Kidney (tissue), 14 donors: Measurements from ENCODE around the gene SFI1. TPM values are rescaled to one million over a fixed set of nuclear protein-coding genes. Genes with fewer than 3 reads are reported as not detected.
A peak's percentile ranks its signal among the peaks of the same experiment; 100 is the strongest.

Experiments used
- DNase-seq, 5 donors: peaks; one replicate each; pipeline ENCODE4 v3.0.0-alpha.2; 2013 to 2020
- FAIRE-seq: peaks from 2 replicates; lab custom pipeline; 2012; peaks lifted over from hg19 to GRCh38; lab: Jason Lieb, UNC
- H3K27ac ChIP-seq, 2 donors: one replicate each; pipeline ENCODE4 v1.7.0; 2013; ENCODE audit warnings: low read depth in 2 of 2, low read length in 2 of 2, inconsistent platforms in 1 of 2
- H3K27me3 ChIP-seq: one replicate; pipeline ENCODE4 v1.7.1; 2013; ENCODE audit warnings: low read length, inconsistent platforms; ENCODE audit not compliant: control insufficient read depth, insufficient read depth
- H3K36me3 ChIP-seq, 3 donors: one replicate each; pipeline versions ENCODE4 v1.7.0 to v1.7.1; 2013; ENCODE audit warnings: low read length in 3 of 3, control low read depth in 1 of 3, inconsistent platforms in 1 of 3; ENCODE audit not compliant: insufficient read depth in 3 of 3, control insufficient read depth in 2 of 3
- H3K4me1 ChIP-seq, 3 donors: one replicate each; pipeline versions ENCODE4 v1.7.0 to v1.7.1; 2013; ENCODE audit warnings: low read length in 3 of 3, inconsistent platforms in 1 of 3, low read depth in 1 of 3; ENCODE audit not compliant: control insufficient read depth in 2 of 3, insufficient read depth in 2 of 3
- H3K4me3 ChIP-seq, 3 donors: one replicate each; pipeline versions ENCODE4 v1.7.0 to v1.8.1; 2013; ENCODE audit warnings: low read length in 3 of 3, control low read depth in 1 of 3, inconsistent platforms in 1 of 3
- H3K9ac ChIP-seq, 3 donors: one replicate each; pipeline versions ENCODE4 v1.7.0 to v1.7.1; 2013; ENCODE audit warnings: low read length in 3 of 3, control low read depth in 1 of 3, inconsistent platforms in 1 of 3
- H3K9me3 ChIP-seq, 3 donors: one replicate each; pipeline versions ENCODE4 v1.7.0 to v1.7.1; 2013; ENCODE audit warnings: low read length in 3 of 3, control low read depth in 1 of 3, inconsistent platforms in 1 of 3; ENCODE audit not compliant: control insufficient read depth in 2 of 3, insufficient read depth in 1 of 3
- intact Hi-C: fragments of 100-400 bp; cut with DNase I; formaldehyde crosslinking; loops from one replicate; pipeline ENCODE4 v1.11.1; 2022
- polyA plus RNA-seq: library from polyadenylated mRNA; stranded (reverse); fragments of 350-450 nt; fragmentation: Illumina TruSeq; extraction: RNeasy Lipid Tissue Mini Kit (QIAGEN cat#74804); gene quantifications from one replicate; pipeline ENCODE4 v1.2.3, GENCODE V29; 2014; ENCODE audit warnings: low read depth, low replicate concordance; ENCODE audit not compliant: insufficient read depth
- total RNA-seq: library from RNA; stranded (reverse); fragmentation: NEBNext Ultra II Directional; extraction: Animal tissue kit (Norgen Biotek cat#: 25700); gene quantifications from one replicate; pipeline ENCODE4 v1.2.1, GENCODE V29; 2021
- TF ChIP-seq, protein P1 (sequence below): IDR thresholded peaks from 3 replicates; pipeline ENCODE4 v1.5.1; 2012; ENCODE audit warnings: mild to moderate bottlenecking, moderate library complexity, borderline replicate concordance; ENCODE audit not compliant: insufficient read depth; ENCODE audit errors: extremely low read depth
- donor health status: control.
- donor health status: control.
- donor health status: control.
- donor health status: control.
- donor health status: control.
- donor health status: DM: yes; HTN: yes; CAD: no.
- donor health status: Normal renal cell carcinoma (clear cell type).

Gene SFI1
- total and polyA plus RNA-seq, 2 donors from 2014 or later, result 11.4 to 48.2 TPM

DNA sequence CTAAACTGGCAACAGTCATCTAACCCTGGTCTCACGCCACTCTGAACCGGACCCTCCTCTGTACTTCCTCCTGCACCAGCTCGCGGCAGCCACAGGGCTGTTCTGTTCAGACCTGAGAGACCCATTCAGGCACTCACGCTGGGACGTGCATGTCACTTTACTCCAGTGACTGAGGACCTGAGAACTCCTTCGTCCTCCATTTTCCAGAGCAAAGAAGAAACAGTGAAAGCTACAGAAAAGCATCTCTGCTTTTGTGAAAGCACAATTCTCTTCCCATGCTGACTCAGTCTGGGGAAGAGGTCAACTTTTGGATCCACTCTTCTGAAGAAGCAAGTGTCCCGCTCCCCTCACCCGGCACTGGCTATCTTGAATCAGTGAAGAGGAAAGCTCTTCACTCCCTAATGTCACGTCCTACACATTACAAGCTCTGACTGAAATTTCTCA lies 141.1 kb downstream of the SFI1 start:
- TF ChIP-seq, protein P1, sequence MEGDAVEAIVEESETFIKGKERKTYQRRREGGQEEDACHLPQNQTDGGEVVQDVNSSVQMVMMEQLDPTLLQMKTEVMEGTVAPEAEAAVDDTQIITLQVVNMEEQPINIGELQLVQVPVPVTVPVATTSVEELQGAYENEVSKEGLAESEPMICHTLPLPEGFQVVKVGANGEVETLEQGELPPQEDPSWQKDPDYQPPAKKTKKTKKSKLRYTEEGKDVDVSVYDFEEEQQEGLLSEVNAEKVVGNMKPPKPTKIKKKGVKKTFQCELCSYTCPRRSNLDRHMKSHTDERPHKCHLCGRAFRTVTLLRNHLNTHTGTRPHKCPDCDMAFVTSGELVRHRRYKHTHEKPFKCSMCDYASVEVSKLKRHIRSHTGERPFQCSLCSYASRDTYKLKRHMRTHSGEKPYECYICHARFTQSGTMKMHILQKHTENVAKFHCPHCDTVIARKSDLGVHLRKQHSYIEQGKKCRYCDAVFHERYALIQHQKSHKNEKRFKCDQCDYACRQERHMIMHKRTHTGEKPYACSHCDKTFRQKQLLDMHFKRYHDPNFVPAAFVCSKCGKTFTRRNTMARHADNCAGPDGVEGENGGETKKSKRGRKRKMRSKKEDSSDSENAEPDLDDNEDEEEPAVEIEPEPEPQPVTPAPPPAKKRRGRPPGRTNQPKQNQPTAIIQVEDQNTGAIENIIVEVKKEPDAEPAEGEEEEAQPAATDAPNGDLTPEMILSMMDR, result no peak
- H3K9me3 ChIP-seq, result no peaks in the 10 kb centered on the region
- peak overlapping the region in 1 of 3 donors; percentile 29 for H3K4me3 ChIP-seq
- H3K4me1 ChIP-seq, result peaks cover 0 to 20% (median 16%) of the 10 kb centered on the region in 3 donors
- H3K9ac ChIP-seq, result peak overlapping the region in 1 of 3 donors; percentile 65
- H3K27me3 ChIP-seq, result no peaks in the 10 kb centered on the region
- no peaks in the 10 kb centered on the region for H3K36me3 ChIP-seq
- intact Hi-C loops, result no loop called here
- DNase-seq, result peak in 3 of 5 donors; percentile 48 to 73 (median 66)
- peak overlapping the region; percentile 84 for H3K27ac ChIP-seq
- no peak for FAIRE-seq

DNA sequence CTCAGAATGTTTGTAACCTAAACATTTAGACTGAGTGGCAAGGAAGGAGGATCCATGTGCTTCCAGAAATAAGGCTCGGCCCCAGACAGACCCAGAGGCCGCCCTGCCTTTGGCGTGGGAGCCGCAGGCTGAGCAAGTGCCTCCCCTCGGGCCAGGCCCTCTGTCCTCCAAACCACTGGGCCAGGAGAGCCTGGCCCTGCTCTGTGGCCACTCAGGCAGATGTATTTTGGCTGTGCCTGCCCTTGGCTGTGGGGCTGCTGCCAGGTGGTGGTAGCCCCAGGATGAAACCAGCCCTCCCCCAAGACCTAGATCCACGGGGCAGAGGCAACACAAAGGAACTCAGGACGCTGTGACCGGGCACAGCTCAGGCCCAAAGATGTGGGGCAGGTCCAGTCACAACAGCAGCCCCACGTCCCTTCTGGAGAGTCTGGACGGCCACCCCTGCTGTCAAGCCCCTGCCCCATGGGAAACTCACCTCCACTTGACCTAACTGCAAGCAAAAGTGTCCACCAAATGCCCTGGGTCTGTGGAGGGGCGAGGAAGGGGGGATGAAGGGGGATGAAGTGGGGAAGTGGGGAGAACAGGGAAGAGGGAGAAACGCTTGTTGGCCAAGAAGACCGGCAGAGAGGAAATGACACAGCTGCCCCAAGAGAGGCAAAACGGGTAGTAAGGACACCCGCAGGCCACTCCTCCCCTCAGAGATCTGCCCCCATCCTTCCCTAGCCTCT lies 141.7 kb downstream of the SFI1 start:
- H3K4me1 ChIP-seq, result peaks cover 0 to 18% (median 16%) of the 10 kb centered on the region in 3 donors
- no peaks in the 10 kb centered on the region for H3K9me3 ChIP-seq
- no peaks in the 10 kb centered on the region for H3K27me3 ChIP-seq
- H3K4me3 ChIP-seq, result peak overlapping the region in 1 of 3 donors; percentile 29
- H3K36me3 ChIP-seq, result no peaks in the 10 kb centered on the region
- TF ChIP-seq, protein P1, result no peak
- intact Hi-C loops, result no loop called here
- H3K9ac ChIP-seq, result peak overlapping the region in 1 of 3 donors; percentile 65
- DNase-seq (peak in 1 of 5 donors; percentile 54), FAIRE-seq (no peak)
- H3K27ac ChIP-seq, result peak overlapping the region; percentile 84

DNA sequence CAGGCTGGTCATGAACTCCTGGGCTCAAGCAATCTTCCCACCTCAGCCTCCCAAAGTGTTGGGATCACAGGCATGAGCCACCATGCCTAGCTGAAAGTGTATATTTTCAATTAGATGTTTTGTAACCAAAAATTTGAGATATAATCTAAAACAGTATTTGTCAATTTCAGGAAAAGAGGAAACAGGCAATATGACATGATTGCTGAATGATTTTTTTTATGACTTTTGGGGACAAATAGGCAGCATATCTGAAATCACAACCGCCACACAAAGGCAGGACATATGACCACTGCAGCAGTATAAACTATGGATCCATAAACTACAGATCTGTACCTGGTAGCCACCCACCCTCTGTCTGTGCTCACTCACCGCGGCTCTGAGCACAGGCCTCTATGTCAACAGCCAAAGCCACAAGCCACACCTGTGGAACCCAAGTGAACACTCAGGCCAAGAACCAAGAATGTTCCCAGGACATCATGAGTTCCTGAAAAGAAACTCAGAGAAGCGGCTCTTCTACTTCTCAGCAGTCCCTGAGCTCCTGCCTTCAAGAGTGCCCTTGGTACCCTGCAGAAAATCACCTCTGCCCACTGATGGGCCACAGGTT lies 143.2 kb downstream of the SFI1 start:
- no peak overlapping the region for H3K4me3 ChIP-seq
- TF ChIP-seq, protein P1, result no peak
- H3K27me3 ChIP-seq, result no peaks in the 10 kb centered on the region
- intact Hi-C loops, result no loop called here
- peaks cover 0 to 1% (median 0%) of the 10 kb centered on the region in 3 donors for H3K36me3 ChIP-seq
- DNase-seq, result no peak
- FAIRE-seq, result no peak
- no peak overlapping the region for H3K9ac ChIP-seq
- H3K9me3 ChIP-seq, result no peaks in the 10 kb centered on the region
- H3K4me1 ChIP-seq, result peaks cover 0 to 16% (median 14%) of the 10 kb centered on the region in 3 donors
- peak overlapping the region; percentile 17 to 19 for H3K27ac ChIP-seq
